Activated gamma-delta T cell (primary cell): ENCODE results near the gene SCAMP3.
A peak's percentile ranks its signal among the peaks of the same experiment; 100 is the strongest.
"Not testable (repeated sequence)": the region's sequence is repeated elsewhere in the genome, so short reads cannot be mapped to it uniquely, and the experiment has no call there.

Experiments used
- DNase-seq: peaks from one replicate; lab custom pipeline; 2025; lab: John Stamatoyannopoulos, UW
- total RNA-seq, 2 donors: gene quantifications; one replicate each; lab custom pipeline; 2026; lab: John Stamatoyannopoulos, UW

The SCAMP3 gene
- 43.8 to 56.9 reads per million in 2 donors for total RNA-seq

- peak; percentile 57 for DNase-seq
Observed at GRCh38 chr1:155261852-155262673, at the start of gene SCAMP3. Gene SCAMP3 (minus strand): TSS chr1:155262360. CDS start chr1:155262151, 209 bp downstream.

DNA sequence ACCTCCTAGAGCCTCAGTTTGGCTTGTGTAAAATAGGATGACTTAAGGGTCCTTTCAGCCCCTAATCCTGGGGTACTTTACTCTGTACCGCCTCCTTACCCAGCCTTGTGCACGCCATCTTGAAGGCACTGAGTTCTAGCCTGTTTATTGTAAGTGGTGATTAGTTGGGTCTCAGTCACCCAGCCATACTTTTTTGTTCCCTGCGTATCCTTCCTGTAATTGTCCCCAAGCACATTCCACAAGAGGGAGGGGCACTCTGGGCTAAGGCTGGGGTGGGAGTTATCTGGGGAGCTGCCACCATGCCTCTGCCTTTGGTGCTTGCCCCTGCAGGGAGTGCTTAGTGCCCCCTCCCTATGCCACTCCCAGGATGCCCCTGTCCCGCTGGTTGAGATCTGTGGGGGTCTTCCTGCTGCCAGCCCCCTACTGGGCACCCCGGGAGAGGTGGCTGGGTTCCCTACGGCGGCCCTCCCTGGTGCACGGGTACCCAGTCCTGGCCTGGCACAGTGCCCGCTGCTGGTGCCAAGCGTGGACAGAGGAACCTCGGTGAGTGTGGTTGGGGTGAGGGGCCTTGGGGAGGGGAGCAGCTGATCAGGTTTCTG lies 47.4 kb upstream of the SCAMP3 start:
- no peak for DNase-seq

- DNase-seq: peak; percentile 94
Observed at GRCh38 chr1:155308493-155309422, 46.6 kb upstream of the SCAMP3 start, which contains the start of gene FDPS. Gene FDPS (plus strand): TSS chr1:155308866. CDS start chr1:155309790, 924 bp downstream.

DNA sequence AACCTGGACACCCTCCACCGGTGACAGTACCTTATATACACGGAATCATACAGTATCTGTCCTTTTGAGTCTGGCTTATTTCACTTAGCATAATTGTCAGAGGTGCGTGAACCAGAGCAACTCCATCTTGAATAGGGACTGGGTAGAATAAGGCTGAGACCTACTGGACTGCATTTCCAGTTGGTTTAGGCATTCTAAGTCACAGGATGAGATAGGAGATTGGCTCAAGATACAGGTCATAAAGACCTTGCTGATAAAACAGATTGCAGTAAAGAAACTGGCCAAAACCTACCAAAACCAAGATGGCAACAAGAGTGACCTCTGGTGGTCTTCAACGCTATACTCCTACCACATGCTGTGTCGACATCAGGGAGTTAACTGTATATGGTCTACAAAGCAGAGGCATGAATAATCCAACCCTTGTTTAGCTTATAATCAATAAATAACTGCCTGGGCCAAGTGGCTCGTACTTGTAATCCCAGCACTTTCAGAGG lies 45.1 kb upstream of the SCAMP3 start:
- no peak for DNase-seq

DNA sequence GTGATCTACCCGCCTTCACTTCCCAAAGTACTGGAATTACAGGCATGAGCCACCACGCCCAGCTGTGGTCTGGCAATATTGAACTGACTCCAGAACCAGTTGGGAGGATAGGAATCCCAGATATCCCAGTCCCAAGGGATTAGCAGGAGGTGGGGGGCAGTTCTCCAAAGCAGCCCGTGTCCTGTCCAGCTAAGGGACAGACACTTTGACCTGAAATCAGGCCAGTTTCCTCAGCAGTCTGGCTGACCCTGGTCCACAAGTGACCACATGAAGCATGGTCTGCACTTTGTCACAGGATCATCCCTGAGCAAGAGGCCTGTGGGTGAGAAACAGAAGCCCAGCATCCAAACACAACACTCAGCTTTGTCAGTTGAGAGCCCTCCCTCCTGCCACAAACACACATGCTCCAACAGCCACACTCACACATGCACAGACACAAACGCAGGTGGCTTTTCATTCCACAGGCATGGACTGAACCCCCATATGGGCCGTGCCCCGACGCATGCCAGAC lies 43.8 kb upstream of the SCAMP3 start:
- no peak for DNase-seq

- DNase-seq: no peak
Observed at GRCh38 chr1:155304558-155305063, 42.5 kb upstream of the SCAMP3 start.

GRCh38 chr1:155301342-155301841 lies 39.2 kb upstream of the SCAMP3 start, which contains the start of gene PKLR:
Gene PKLR (minus strand): TSS chr1:155301438. CDS start chr1:155301395, 43 bp downstream.
- DNase-seq: no peak

GRCh38 chr1:155300553-155301329 lies 38.6 kb upstream of the SCAMP3 start:
- DNase-seq: no peak

DNA sequence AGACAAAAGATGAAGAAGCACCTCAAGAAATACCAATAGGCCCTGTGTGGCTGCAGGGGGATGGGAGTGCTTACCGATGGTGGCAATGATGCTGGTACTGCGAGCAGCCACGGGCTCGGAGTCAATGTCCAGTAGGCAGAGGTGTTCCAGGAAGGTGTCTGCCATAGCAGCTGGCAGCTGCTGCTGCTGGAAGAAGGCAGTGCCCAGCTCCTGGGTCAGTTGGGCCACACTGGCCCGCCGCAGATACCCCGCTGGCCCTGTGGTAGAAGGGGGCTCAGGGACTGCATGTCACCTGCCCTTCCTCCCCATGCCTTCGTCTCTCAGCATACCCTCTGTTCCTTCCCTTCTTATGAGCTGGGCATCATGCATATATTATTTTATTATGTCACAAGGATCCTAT lies 37.9 kb upstream of the SCAMP3 start:
- DNase-seq: no peak

DNA sequence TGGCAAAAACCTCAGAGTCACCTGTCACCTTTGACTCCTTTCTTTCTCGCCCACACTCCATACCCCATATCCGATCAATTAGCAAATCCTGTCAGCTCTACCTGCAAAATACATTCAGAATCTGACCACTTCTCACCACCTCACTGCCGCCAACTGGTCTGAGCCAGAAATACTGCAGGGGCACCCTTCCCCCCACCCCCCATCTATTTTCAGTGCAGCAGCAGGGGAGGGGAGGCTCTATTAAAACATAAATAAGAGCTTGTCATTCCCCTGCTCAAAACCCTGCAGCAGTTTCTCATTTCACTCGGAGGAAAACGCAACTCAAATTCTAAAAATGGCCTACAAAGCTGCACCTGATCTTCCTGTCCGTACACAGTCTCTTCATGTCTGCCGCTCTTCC lies 35.2 kb upstream of the SCAMP3 start:
- no peak for DNase-seq

DNA sequence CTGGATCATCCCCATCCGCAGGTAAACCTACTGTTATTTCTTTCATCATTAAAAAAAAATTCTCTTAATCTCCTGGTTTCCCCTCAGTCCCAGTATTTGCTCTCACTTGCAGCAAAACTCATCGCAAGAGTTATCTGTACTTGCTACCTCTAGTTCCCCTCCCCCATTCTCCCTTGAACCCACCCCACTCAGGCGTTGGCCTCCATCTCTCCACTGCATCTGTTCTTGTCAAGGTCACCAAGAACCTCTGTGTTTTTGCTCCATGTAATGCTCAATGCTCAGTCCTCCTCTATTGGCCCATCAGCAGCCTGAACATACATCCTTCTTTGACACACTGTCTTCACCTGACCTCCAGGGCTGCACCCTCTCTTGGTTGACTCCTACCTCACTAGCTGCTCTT lies 34.5 kb upstream of the SCAMP3 start:
- no peak for DNase-seq

DNA sequence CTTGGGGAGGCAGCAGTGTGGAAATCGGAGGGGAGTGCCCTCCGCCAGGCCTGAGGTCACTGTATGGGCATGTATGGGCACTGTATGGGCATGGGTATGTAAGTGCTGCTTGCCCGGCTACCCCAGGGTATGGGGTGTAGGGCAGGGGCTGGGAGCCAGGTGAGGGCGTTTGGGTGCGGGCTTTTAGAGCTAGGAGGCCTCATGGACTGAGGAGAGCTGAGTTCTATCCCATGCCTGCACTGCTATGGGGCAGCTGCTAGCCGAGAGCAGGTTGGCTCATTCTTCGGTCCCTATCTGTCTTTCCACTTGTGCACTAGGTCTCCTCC lies 33.7 kb upstream of the SCAMP3 start:
- DNase-seq: no peak

GRCh38 chr1:155295183-155295941 lies 33.2 kb upstream of the SCAMP3 start:
- no peak for DNase-seq

GRCh38 chr1:155294520-155295182 lies 32.5 kb upstream of the SCAMP3 start:
- no peak for DNase-seq

- DNase-seq: no peak
Observed at GRCh38 chr1:155293086-155293749, 31.1 kb upstream of the SCAMP3 start.

- not testable (repeated sequence) for DNase-seq
Observed at GRCh38 chr1:155291006-155291405, 28.8 kb upstream of the SCAMP3 start.

DNA sequence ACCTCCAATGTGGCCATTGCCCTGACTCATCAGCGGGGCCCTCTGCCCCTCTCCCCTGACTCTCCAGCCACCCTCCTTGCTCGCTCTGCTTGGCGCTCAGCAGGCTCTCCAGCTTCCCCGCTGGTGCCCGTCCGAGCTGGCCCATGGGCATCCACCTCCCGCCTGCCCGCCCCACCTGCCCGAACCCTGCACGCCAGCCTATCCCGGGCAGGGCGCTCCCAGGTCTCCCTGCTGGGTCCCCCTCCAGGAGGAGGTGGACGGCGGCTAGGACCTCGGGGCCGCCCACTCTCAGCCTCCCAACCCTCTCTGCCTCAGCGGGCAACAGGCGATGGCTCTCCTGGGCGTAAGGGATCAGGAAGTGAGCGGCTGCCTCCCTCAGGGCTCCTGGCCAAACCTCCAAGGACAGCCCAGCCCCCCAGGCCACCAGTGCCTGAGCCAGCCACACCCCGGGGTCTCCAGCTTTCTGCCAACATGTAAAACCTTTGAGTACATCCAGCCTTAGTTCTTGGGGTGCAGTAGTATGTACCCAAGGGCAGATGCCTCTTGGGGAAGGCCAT lies 25.9 kb upstream of the SCAMP3 start:
- DNase-seq: no peak

DNA sequence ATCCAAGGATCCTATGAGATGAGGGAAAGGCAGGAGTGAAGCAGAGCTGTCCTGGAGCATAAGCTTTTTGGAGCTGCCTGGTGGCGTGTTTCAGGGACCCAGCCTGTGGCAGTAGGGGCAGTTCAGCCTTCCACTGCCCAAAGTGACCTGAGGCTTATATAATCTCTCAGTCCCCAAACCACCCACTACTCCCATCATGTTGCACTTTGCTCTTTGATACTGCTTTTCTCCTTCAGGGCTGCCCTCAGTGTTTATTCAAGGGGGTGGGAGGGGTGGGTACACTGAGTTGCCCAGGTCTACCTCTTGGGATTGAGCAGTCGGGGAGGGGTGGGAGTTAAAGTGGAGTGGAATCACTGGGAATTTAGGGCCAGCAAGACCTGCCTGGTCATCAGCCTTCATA lies 24.4 kb upstream of the SCAMP3 start:
- DNase-seq: no peak
